Measurements from ENCODE around the gene ETV6. TPM values are rescaled to one million over a fixed set of nuclear protein-coding genes. Genes with fewer than 3 reads are reported as not detected.

Gene ETV6
- total and polyA plus RNA-seq, 9 of the 15 experiments (the other 6 are each of a cell fraction or from before 2014, with no cell fraction given) = 0.81 to 12.7 (median 4.1) TPM

DNA sequence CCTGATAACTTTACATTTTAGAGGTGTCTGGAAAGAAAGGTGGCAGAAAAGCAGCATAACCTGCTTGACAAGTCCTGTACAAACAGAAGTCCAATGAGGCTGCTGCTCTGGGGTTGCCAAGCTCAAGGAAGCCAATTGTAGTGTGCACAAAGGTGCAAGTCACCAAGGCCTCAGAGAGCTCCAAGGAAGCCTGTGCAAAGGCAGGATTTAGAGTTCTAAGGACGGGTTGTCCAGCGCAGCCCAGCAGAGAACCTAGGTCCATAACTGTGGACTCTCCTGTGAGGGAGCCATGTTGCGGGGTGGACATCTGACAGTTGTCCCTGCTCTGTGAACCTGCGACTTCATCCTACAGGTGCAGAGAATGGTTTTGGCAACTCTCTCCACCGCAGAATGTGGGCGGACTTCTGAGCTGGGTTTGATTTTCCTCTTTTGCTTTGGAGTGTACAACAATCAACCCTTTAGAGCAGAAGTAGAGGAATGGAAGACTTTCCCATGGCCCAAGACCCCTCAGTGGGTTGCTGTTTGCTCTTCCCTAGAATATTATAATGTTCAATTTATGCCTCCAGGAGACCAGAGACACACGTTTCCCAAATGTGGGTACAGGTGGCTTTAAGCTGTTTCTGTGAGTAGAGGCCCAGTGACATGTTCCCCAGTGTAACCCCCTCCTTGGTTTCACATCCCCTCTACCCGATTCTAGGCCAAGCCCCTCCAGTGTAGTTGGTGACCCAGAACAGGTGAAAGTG lies 81.0 kb downstream of the ETV6 start (continued):
- TF ChIP-seq, protein P1, sequence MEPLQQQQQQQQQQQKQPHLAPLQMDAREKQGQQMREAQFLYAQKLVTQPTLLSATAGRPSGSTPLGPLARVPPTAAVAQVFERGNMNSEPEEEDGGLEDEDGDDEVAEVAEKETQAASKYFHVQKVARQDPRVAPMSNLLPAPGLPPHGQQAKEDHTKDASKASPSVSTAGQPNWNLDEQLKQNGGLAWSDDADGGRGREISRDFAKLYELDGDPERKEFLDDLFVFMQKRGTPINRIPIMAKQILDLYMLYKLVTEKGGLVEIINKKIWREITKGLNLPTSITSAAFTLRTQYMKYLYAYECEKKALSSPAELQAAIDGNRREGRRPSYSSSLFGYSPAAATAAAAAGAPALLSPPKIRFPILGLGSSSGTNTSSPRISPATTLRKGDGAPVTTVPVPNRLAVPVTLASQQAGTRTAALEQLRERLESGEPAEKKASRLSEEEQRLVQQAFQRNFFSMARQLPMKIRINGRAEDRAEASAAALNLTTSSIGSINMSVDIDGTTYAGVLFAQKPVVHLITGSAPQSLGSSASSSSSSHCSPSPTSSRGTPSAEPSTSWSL (CRISPR knock-in tag; IDR thresholded peaks at IDR 0.05; ENCODE audit: borderline replicate concordance) = no peak
- TF ChIP-seq CHD2 (IDR thresholded peaks at IDR 0.05; ENCODE audit: low read depth, low read length) (no peak), TEAD1 (CRISPR knock-in tag; IDR thresholded peaks at IDR 0.05) (no peak), SMAD3 (CRISPR knock-in tag; conservative IDR thresholded peaks at IDR 0.05) (no peak), TAF1 (IDR thresholded peaks at IDR 0.05; ENCODE audit: control insufficient read depth, extremely low read depth, insufficient read depth, low read length, severe bottlenecking) (no peak), RAD21 (CRISPR knock-in tag; conservative IDR thresholded peaks at IDR 0.05 in 1 of 2, IDR thresholded peaks at IDR 0.05 in 1 of 2) (no peak), CC2D1A (IDR thresholded peaks at IDR 0.05) (no peak)
- TF ChIP-seq, protein P2, sequence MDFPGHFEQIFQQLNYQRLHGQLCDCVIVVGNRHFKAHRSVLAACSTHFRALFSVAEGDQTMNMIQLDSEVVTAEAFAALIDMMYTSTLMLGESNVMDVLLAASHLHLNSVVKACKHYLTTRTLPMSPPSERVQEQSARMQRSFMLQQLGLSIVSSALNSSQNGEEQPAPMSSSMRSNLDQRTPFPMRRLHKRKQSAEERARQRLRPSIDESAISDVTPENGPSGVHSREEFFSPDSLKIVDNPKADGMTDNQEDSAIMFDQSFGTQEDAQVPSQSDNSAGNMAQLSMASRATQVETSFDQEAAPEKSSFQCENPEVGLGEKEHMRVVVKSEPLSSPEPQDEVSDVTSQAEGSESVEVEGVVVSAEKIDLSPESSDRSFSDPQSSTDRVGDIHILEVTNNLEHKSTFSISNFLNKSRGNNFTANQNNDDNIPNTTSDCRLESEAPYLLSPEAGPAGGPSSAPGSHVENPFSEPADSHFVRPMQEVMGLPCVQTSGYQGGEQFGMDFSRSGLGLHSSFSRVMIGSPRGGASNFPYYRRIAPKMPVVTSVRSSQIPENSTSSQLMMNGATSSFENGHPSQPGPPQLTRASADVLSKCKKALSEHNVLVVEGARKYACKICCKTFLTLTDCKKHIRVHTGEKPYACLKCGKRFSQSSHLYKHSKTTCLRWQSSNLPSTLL (IDR thresholded peaks at IDR 0.05) = no peak
